Activated CD8-positive, alpha-beta memory T cell treated with anti-CD3 and anti-CD28 coated beads, Interleukin-2, amount 50 U/mL, for 24 hours (primary cell): ENCODE results near the gene AFAP1L1.

Experiments
- DNase-seq: peaks from one replicate; pipeline ENCODE4 v3.0.0-alpha.2; 2020; ENCODE audit errors: extremely low read depth

AFAP1L1 gene

GRCh38 chr5:149314571-149315111 is 43.0 kb downstream of the AFAP1L1 start:
- no peak for DNase-seq

DNA sequence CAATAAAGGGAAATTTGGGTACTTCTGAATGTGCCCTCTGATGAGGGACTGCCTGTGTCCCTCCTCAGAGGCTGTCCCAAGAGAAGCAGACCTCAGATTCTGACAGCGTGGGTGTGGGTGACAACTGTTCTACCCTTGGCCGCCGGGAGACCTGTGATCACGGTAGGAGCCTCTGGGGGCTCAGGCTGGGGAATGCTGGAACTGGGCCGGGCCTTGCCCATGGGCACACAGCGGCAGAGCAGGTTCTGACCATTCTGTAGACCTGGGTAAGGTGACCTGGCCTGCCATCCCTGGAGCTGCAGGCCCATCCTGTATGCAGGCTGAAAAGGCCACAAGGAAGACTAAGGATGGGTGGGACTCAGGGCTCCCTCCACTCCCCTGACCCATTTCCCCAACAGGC is 44.1 kb downstream of the AFAP1L1 start:
- DNase-seq: no peak

DNA sequence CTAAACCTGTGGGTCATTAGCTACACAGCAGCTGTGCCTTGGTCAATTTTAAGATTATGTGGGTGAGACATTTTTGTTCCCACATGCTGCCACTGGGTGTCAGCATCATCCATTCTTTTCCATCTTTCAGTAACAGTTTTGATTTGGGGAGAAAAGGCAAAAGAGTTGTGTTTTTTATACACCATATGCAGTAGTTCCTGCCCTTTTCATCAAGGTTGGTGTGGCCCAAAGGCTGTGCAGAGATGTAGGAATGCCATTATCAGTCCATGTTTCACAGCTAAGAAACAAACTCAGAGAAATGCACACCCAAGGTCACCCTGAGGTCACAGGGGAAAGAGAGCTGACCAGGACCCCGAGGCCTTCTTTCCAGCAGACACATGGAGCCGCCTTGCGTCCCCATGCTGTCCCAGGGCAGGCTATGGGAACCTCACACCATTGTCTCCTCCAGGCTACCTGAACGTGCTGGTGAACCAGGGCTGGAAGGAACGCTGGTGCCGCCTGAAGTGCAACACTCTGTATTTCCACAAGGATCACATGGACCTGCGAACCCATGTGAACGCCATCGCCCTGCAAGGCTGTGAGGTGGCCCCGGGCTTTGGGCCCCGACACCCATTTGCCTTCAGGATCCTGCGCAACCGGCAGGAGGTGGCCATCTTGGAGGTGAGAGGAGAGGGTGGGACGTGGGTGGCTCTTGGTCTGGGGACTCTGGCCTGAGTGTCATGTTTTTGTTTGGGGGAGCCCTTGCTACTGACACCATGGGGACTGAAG is 45.8 kb downstream of the AFAP1L1 start:
- no peak for DNase-seq

- no peak for DNase-seq
These were observed 47.5 kb downstream of the AFAP1L1 start for GRCh38 chr5:149319174-149319573.

- no peak for DNase-seq
These were observed 49.2 kb downstream of the AFAP1L1 start for GRCh38 chr5:149320791-149321330.

DNA sequence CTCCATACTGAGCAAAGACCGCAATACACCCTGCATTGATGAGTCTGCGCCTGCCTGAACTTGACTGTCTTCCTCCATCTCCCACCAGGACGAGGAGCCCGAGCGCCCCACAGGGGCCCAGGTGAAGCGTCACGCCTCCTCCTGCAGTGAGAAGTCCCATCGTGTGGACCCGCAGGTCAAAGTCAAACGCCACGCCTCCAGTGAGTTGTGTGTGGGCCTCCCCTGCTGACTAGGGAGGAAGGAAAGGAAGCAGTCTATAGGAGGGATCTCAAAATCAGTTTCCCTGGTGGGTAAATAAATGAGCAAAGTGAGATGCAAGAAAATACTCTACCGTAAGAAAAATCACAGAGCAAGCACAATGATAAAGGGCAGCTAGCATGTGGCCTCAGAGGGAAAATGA is 50.9 kb downstream of the AFAP1L1 start:
- DNase-seq: no peak

GRCh38 chr5:149323210-149323609 is 51.6 kb downstream of the AFAP1L1 start:
- no peak for DNase-seq

GRCh38 chr5:149323621-149324205 is 52.1 kb downstream of the AFAP1L1 start:
- DNase-seq: no peak

DNA sequence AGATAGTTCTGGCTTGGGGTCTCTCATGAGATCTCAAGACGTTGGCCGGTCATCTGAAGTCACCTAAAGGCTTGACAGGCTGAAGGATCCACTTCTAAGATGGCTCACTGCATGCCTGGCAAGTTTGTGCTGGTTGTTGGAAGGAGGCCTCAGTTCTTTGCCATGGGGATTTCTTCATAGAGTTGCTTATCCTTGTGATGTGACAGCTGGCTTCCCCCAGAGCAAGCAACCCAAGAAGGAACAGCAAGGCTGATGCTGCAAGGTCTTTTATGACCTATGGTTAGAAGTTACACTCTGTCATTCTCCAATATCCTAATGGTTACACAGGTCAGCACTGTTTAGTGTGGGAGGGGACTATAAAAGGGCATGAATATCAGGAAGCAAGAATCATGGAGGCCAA is 53.0 kb downstream of the AFAP1L1 start:
- DNase-seq: no peak

DNA sequence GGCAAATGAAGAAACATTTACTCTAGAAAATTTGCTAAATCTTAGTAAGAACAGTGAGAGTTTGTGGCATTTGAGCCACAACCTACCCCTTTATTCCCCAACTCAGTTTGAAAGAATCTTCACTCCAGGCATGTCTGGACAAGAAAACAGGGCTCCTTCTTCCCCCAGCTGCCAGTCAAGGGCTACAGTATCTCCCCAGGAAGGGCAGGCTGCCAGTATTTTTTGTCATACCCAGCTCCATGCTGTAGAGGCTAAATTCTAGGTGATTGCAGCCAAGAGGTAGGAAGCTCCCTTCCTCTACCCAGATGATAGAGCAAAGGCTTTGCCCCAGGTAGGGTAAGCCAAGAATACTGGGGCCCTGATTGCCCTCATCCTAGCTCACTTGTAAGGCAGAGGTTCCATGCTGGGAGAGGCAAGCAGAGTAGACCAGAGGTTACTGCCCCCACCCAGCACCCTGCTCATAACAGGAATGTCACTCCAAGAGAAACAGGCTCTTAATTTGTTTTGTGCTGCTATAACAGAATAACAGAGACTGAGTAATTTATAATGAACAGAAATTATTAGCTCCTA is 53.6 kb downstream of the AFAP1L1 start:
- DNase-seq: no peak

DNA sequence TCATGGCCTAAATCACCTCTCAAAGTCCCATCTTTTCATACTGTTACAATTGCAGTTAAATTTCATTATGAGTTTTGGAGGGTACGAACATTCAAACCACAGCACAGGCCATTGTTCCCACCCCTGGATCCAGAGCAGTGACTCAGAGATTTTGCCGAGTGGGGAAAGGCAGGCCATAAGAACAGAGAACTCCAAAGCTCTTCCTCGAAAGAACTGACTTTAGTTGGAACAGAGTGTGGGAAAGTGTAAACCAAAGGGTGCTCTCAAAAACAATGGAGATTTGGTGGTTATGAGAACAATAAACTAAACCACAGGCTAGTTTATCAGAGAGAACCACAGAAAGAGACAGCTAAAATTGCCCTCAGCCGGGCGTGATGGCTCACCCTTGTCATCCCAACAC is 54.2 kb downstream of the AFAP1L1 start:
- no peak for DNase-seq

DNA sequence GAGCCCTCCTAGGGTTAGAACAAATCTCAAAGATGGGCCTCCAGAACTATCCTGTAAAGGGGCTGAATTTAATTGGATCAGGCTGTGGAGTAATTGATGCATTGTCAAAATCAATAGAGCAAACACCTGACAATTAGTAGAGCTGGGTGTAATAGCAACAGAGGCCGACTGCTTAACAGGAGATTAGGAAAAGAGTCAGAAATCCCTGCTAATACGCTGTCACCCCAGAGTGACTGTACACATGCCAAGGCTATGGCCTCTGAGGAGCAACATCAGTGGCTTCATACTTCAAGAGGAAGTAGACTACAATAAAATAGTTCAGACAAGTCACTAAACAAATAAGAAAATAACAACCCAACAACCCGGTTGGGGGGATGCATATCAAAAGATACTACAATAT is 55.0 kb downstream of the AFAP1L1 start:
- DNase-seq: no peak

- no peak for DNase-seq
These were observed 56.5 kb downstream of the AFAP1L1 start for GRCh38 chr5:149328177-149328576.

- no peak for DNase-seq
These were observed 62.2 kb downstream of the AFAP1L1 start for GRCh38 chr5:149333711-149334443.

DNA sequence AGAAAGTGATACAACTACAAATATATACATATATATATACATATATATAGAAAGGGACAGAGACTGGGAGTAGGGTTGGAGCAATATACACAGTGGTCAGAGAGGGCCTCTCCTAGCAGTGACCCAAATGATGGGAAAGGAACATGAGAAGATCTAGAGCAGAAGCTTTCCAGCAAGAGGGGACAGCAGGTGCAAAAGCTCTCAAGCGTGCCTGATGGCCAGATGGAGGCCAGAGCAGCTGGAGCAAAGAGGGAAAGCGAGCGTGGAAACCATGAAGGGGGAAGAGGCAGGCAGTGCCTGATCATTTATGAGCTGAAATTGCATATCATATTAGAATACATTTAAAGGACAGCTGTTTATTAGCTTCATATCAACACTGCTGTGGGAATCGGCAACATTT is 66.1 kb downstream of the AFAP1L1 start:
- no peak for DNase-seq

DNA sequence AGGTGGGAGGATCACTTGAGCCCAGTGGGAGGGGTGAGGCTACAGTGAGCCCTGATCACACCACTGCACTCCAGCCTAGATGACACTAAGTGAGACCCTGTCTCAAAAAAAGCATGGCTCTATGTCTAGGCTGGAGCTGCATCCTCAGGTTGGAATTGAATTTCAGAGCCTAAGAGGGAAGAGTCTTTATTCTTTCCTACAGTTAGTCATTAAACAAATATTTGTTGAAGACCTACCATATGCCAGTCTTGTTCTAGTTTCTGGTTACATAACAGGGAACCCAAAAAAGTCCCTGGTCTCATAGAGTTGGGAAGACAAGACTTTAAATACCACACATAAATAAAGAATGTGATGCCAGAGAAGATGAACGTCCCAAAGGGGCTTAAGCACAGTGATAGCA is 66.7 kb downstream of the AFAP1L1 start:
- no peak for DNase-seq

DNA sequence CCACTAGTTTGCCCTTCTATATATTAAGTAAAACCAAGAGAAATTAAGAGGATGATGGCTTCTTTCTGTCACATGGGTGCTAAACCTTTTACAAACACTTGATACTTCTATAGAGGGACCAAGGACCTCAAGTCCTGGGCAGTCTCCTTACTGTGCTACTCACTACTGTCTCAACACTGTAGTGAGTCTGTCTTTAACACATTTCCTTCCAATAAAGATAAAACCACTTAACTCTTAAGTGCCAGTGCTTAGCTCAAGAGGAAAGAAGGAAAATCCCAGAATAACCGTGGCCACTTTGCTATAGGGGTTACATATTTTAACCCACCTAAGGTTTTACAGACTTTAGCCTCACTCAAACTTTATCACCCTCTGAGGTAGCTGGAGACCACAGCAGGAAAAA is 69.3 kb downstream of the AFAP1L1 start:
- no peak for DNase-seq

- DNase-seq: no peak
These were observed 70.2 kb downstream of the AFAP1L1 start for GRCh38 chr5:149341876-149342275.

DNA sequence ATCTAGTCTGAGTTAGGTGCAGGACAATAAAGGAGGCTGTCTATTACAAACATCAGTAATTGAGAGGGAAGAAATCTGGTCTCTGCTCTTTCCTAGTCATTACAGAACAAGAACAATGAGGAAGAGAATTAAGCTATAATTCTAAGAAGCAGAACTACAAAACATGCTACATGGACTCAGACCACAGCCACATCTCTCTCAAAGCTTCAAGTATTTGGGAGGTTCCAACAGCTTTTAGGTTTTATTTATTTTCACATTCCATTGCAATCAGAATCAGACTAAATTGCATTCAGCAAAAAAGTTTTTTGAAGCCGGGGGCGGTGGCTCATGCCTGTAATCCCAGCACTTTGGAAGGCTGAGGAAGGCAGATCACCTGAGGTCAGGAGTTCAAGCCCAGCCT is 72.5 kb downstream of the AFAP1L1 start:
- DNase-seq: no peak

GRCh38 chr5:149345147-149345891 is 73.7 kb downstream of the AFAP1L1 start, which contains the start of gene GRPEL2:
GRPEL2 (plus strand) TSS chr5:149345499; CDS start chr5:149345540, 41 bp downstream.
- DNase-seq: peak; percentile 87

GRCh38 chr5:149345892-149346222 is 74.2 kb downstream of the AFAP1L1 start:
- no peak for DNase-seq
